Measurements from ENCODE around the gene TUBB.

TUBB gene

GRCh38 chr6:30687659-30688431 is 32.3 kb upstream of the TUBB start:
- peak; percentile 28 for DNase-seq (ENCODE audit: low read depth)
- H3K4me3 ChIP-seq (ENCODE audit: low read depth, low read length), result peak overlapping the region; percentile 78
- no peak for TF ChIP-seq MAX (IDR thresholded peaks at IDR 0.05; ENCODE audit: low read depth, low read length)
- no peak for TF ChIP-seq MYC (IDR thresholded peaks at IDR 0.05; ENCODE audit: low read depth, low read length)
- TF ChIP-seq CTCF (IDR thresholded peaks at IDR 0.05; ENCODE audit: low read depth, low read length), result no peak

GRCh38 chr6:30688569-30688968 is 31.6 kb upstream of the TUBB start:
- peak overlapping the region; percentile 78 for H3K4me3 ChIP-seq (ENCODE audit: low read depth, low read length)
- no peak for DNase-seq (ENCODE audit: low read depth)
- TF ChIP-seq CTCF (IDR thresholded peaks at IDR 0.05; ENCODE audit: low read depth, low read length), result no peak
- no peak for TF ChIP-seq POLR2A (IDR thresholded peaks at IDR 0.05; ENCODE audit: extremely low read depth, insufficient read length)
- TF ChIP-seq MYC (IDR thresholded peaks at IDR 0.05; ENCODE audit: low read depth, low read length), result no peak

- no peak for DNase-seq (ENCODE audit: low read depth)
- TF ChIP-seq MAX (IDR thresholded peaks at IDR 0.05; ENCODE audit: low read depth, low read length), result no peak
- no peak for TF ChIP-seq MYC (IDR thresholded peaks at IDR 0.05; ENCODE audit: low read depth, low read length)
- TF ChIP-seq CTCF (IDR thresholded peaks at IDR 0.05; ENCODE audit: low read depth, low read length), result no peak
- no peak for TF ChIP-seq POLR2A (IDR thresholded peaks at IDR 0.05; ENCODE audit: extremely low read depth, insufficient read length)
- H3K4me3 ChIP-seq (ENCODE audit: low read depth, low read length), result peak overlapping the region; percentile 78
These were observed 30.9 kb upstream of the TUBB start for GRCh38 chr6:30689022-30689865.

DNA sequence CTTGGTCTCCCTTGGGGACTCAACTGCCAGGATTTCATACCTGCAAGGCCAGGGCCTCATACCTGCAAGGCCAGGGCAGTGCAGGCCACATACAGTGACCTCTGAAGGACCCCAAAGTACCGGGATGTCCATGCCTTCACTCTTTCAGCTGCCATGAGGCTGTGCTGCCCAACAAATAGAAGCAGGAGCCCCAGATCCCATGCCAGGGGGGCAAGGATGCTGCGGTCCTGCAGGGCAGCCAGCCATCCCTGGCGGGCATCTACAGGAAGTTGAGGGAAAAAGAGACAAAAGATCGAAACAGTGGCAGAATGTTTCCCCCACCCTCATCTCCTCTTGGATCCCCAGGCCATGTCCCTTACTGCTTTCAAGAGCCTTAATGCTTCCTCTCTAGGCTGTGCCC is 30.2 kb upstream of the TUBB start:
- TF ChIP-seq POLR2A (IDR thresholded peaks at IDR 0.05; ENCODE audit: extremely low read depth, insufficient read length) (no peak), CTCF (IDR thresholded peaks at IDR 0.05; ENCODE audit: low read depth, low read length) (no peak), MAX (IDR thresholded peaks at IDR 0.05; ENCODE audit: low read depth, low read length) (no peak), MYC (IDR thresholded peaks at IDR 0.05; ENCODE audit: low read depth, low read length) (no peak)
- peak overlapping the region; percentile 78 for H3K4me3 ChIP-seq (ENCODE audit: low read depth, low read length)
- no peak for DNase-seq (ENCODE audit: low read depth)

- TF ChIP-seq MYC (IDR thresholded peaks at IDR 0.05; ENCODE audit: low read depth, low read length) (no peak), POLR2A (IDR thresholded peaks at IDR 0.05; ENCODE audit: extremely low read depth, insufficient read length) (peak; percentile 36), CTCF (IDR thresholded peaks at IDR 0.05; ENCODE audit: low read depth, low read length) (no peak), MAX (IDR thresholded peaks at IDR 0.05; ENCODE audit: low read depth, low read length) (no peak; the same call in 1 of the 2 replicates)
- peak; percentile 87 for DNase-seq (ENCODE audit: low read depth)
- peak within 1 kb of the TSS; percentile 78 for H3K4me3 ChIP-seq (ENCODE audit: low read depth, low read length)
These were observed 29.5 kb upstream of the TUBB start, which contains the start of gene NRM for GRCh38 chr6:30690403-30691207. Gene NRM (minus strand): TSS chr6:30690984. CDS start chr6:30690974, 10 bp downstream.
